BLaER1 treated with 17β-estradiol and CSF1 and Interleukin-3, amounts not matched to agents 10 nM and 100 nM (cell line): ENCODE results near the gene BCL11A.
"Not testable (repeated sequence)": the region's sequence is repeated elsewhere in the genome, so short reads cannot be mapped to it uniquely, and the experiment has no call there.

Experiments used
- H3K27ac ChIP-seq, 11 experiments: shearing (Covaris generic); formaldehyde crosslinking; 2 replicates each; pipeline ENCODE4 v1.8.1; 2022
- H3K27me3 ChIP-seq, 11 experiments: shearing (Covaris generic); formaldehyde crosslinking; 2 replicates each; pipeline ENCODE4 v1.8.1; 2022
- H3K36me3 ChIP-seq, 11 experiments: shearing (Covaris generic); formaldehyde crosslinking; 2 replicates each; pipeline ENCODE4 v1.8.1; 2022
- H3K4me1 ChIP-seq, 10 experiments: shearing (Covaris generic); formaldehyde crosslinking; 2 replicates each; pipeline ENCODE4 v1.8.1; 2022
- H3K4me2 ChIP-seq, 11 experiments: shearing (Covaris generic); formaldehyde crosslinking; 2 replicates each; pipeline ENCODE4 v1.8.1; 2022
- H3K4me3 ChIP-seq, 10 experiments: shearing (Covaris generic); formaldehyde crosslinking; 2 replicates each; pipeline ENCODE4 v1.8.1; 2022
- H3K9ac ChIP-seq, 11 experiments: shearing (Covaris generic); formaldehyde crosslinking; 2 replicates each; pipeline ENCODE4 v1.8.1; 2022
- H3K9me3 ChIP-seq, 11 experiments: shearing (Covaris generic); formaldehyde crosslinking; replicated peaks in 1 of 11; 2 replicates each; pipeline ENCODE4 v1.8.1; 2022
- H4K20me1 ChIP-seq, 11 experiments: shearing (Covaris generic); formaldehyde crosslinking; 2 replicates each; pipeline ENCODE4 v1.8.1; 2022
- Cebpa-rat ChIP-seq, 11 experiments: shearing (Covaris generic); IDR thresholded peaks; 2 replicates each; pipeline ENCODE4 v1.8.1; 2022

Gene BCL11A

GRCh38 chr2:60422826-60423483, 130.5 kb downstream of the BCL11A start:
- H3K9ac ChIP-seq = no peak overlapping the region
- no peak for TF ChIP-seq Cebpa-rat (IDR thresholded peaks at IDR 0.05)
- H3K27ac ChIP-seq = no peak overlapping the region
- peaks cover 0 to 9% (median 3%) of the 10 kb centered on the region in 11 experiments; a peak in 9 of 22 replicates for H3K9me3 ChIP-seq
- H3K36me3 ChIP-seq = no peaks in the 10 kb centered on the region
- H4K20me1 ChIP-seq = no peaks in the 10 kb centered on the region
- H3K4me1 ChIP-seq = peaks cover 0 to 8% (median 0%) of the 10 kb centered on the region in 10 experiments; a peak in 3 of 20 replicates
- no peaks in the 10 kb centered on the region for H3K27me3 ChIP-seq
- no peak overlapping the region for H3K4me2 ChIP-seq
- H3K4me3 ChIP-seq = no peak overlapping the region

GRCh38 chr2:60417210-60417609, 136.2 kb downstream of the BCL11A start:
- not testable (repeated sequence) for H3K36me3 ChIP-seq, H4K20me1 ChIP-seq, H3K9ac ChIP-seq, H3K27me3 ChIP-seq, H3K4me3 ChIP-seq
- Histone ChIP-seq H3K27ac (0 out of 22 replicates have a peak overlapping the region, but pooled peaks of 1 of the 11 experiments have one; percentile 3), H3K4me2 (peak overlapping the region in 6 of 11 experiments; percentile 39 to 76 (median 58); a peak in 11 of 22 replicates), H3K4me1 (peaks cover 23 to 51% (median 44%) of the 10 kb centered on the region in 10 experiments), H3K9me3 (peaks cover 7 to 17% (median 11%) of the 10 kb centered on the region in 11 experiments; a peak in 16 of 22 replicates)

GRCh38 chr2:60416221-60417008, 137.0 kb downstream of the BCL11A start:
- no peak for TF ChIP-seq Cebpa-rat (IDR thresholded peaks at IDR 0.05)
- peak overlapping the region in 3 of 11 experiments; percentile 3 to 39 (median 15); a peak in 5 of 22 replicates for H3K27ac ChIP-seq
- H3K36me3 ChIP-seq = no peaks in the 10 kb centered on the region
- H3K4me3 ChIP-seq = no peak overlapping the region
- H3K9ac ChIP-seq = no peak overlapping the region
- peaks cover 31 to 59% (median 51%) of the 10 kb centered on the region in 10 experiments for H3K4me1 ChIP-seq
- no peaks in the 10 kb centered on the region for H3K27me3 ChIP-seq
- no peaks in the 10 kb centered on the region for H4K20me1 ChIP-seq
- H3K4me2 ChIP-seq = peak overlapping the region in 7 of 11 experiments; percentile 19 to 76 (median 55); a peak in 13 of 22 replicates
- H3K9me3 ChIP-seq = peaks cover 7 to 17% (median 11%) of the 10 kb centered on the region in 11 experiments; a peak in 16 of 22 replicates

GRCh38 chr2:60415814-60416213, 137.6 kb downstream of the BCL11A start:
- peak overlapping the region in 7 of 11 experiments; percentile 19 to 76 (median 55); a peak in 12 of 22 replicates for H3K4me2 ChIP-seq
- TF ChIP-seq Cebpa-rat (IDR thresholded peaks at IDR 0.05) = no peak
- no peaks in the 10 kb centered on the region for H4K20me1 ChIP-seq
- no peaks in the 10 kb centered on the region for H3K36me3 ChIP-seq
- no peaks in the 10 kb centered on the region for H3K27me3 ChIP-seq
- H3K4me3 ChIP-seq = no peak overlapping the region
- no peak overlapping the region for H3K9ac ChIP-seq
- H3K9me3 ChIP-seq = peaks cover 7 to 17% (median 11%) of the 10 kb centered on the region in 11 experiments; a peak in 16 of 22 replicates
- H3K27ac ChIP-seq = peak overlapping the region in 3 of 11 experiments; percentile 3 to 74 (median 39); a peak in 2 of 22 replicates
- peaks cover 37 to 65% (median 57%) of the 10 kb centered on the region in 10 experiments for H3K4me1 ChIP-seq

- no peaks in the 10 kb centered on the region for H3K27me3 ChIP-seq
- peaks cover 7 to 17% (median 11%) of the 10 kb centered on the region in 11 experiments; a peak in 16 of 22 replicates for H3K9me3 ChIP-seq
- peaks cover 49 to 77% (median 69%) of the 10 kb centered on the region in 10 experiments for H3K4me1 ChIP-seq
- H3K4me2 ChIP-seq = peak overlapping the region; percentile 80 to 96 (median 90); a peak in 21 of 22 replicates
- H3K27ac ChIP-seq = peak overlapping the region in 9 of 11 experiments; percentile 3 to 83 (median 70); a peak in 17 of 22 replicates
- H3K9ac ChIP-seq = peak overlapping the region in 1 of 11 experiments; percentile 34; a peak in 3 of 22 replicates
- 0 out of 20 replicates have a peak overlapping the region, but pooled peaks of 1 of the 10 experiments have one; percentile 13 for H3K4me3 ChIP-seq
- TF ChIP-seq Cebpa-rat (IDR thresholded peaks at IDR 0.05) = no peak
- no peaks in the 10 kb centered on the region for H3K36me3 ChIP-seq
- no peaks in the 10 kb centered on the region for H4K20me1 ChIP-seq
Observed at GRCh38 chr2:60414495-60415138, 138.8 kb downstream of the BCL11A start.

GRCh38 chr2:60413814-60414168, 139.7 kb downstream of the BCL11A start:
- no peaks in the 10 kb centered on the region for H3K27me3 ChIP-seq
- 0 out of 20 replicates have a peak overlapping the region, but pooled peaks of 1 of the 10 experiments have one; percentile 9 for H3K4me3 ChIP-seq
- H3K9ac ChIP-seq = peak overlapping the region in 7 of 11 experiments; percentile 4 to 65 (median 36); a peak in 8 of 22 replicates
- no peaks in the 10 kb centered on the region for H3K36me3 ChIP-seq
- H3K4me2 ChIP-seq = peak overlapping the region; percentile 80 to 96 (median 90)
- peaks cover 7 to 17% (median 11%) of the 10 kb centered on the region in 11 experiments; a peak in 16 of 22 replicates for H3K9me3 ChIP-seq
- H3K27ac ChIP-seq = peak overlapping the region in 10 of 11 experiments; percentile 46 to 83 (median 68); a peak in 19 of 22 replicates
- no peak for TF ChIP-seq Cebpa-rat (IDR thresholded peaks at IDR 0.05)
- peaks cover 56 to 86% (median 77%) of the 10 kb centered on the region in 10 experiments for H3K4me1 ChIP-seq
- no peaks in the 10 kb centered on the region for H4K20me1 ChIP-seq

GRCh38 chr2:60413069-60413813, 140.2 kb downstream of the BCL11A start:
- peaks cover 56 to 89% (median 79%) of the 10 kb centered on the region in 10 experiments for H3K4me1 ChIP-seq
- peak overlapping the region in 1 of 10 experiments; percentile 1; a peak in 1 of 20 replicates for H3K4me3 ChIP-seq
- H3K36me3 ChIP-seq = no peaks in the 10 kb centered on the region
- peak overlapping the region in 10 of 11 experiments; percentile 46 to 83 (median 68); a peak in 20 of 22 replicates for H3K27ac ChIP-seq
- H3K4me2 ChIP-seq = peak overlapping the region; percentile 80 to 96 (median 90)
- H3K9ac ChIP-seq = peak overlapping the region in 7 of 11 experiments; percentile 7 to 65 (median 36); a peak in 9 of 22 replicates
- peaks cover 7 to 17% (median 11%) of the 10 kb centered on the region in 11 experiments; a peak in 16 of 22 replicates for H3K9me3 ChIP-seq
- TF ChIP-seq Cebpa-rat (IDR thresholded peaks at IDR 0.05) = 0 out of 22 replicates have a peak, but pooled peaks of 1 of the 11 experiments have one; percentile 14
- H3K27me3 ChIP-seq = no peaks in the 10 kb centered on the region
- no peaks in the 10 kb centered on the region for H4K20me1 ChIP-seq
